Neural progenitor cell (in vitro differentiated cells): ENCODE measurements around the gene SMAP2.

ENCODE experiments used
- EZH2 ChIP-seq: fragments of 200-600 bp; sonication (generic); IDR thresholded peaks from 2 replicates; pipeline ENCODE4 v1.6.1; 2017; ENCODE audit warnings: antibody characterized with exemption, mild to moderate bottlenecking, moderate library complexity
- TF ChIP-seq, protein P1 (sequence below): fragments of 200-600 bp; sonication (generic); IDR thresholded peaks from 2 replicates; pipeline ENCODE4 v1.5.1; 2017; ENCODE audit warnings: antibody characterized with exemption, mild to moderate bottlenecking

DNA sequence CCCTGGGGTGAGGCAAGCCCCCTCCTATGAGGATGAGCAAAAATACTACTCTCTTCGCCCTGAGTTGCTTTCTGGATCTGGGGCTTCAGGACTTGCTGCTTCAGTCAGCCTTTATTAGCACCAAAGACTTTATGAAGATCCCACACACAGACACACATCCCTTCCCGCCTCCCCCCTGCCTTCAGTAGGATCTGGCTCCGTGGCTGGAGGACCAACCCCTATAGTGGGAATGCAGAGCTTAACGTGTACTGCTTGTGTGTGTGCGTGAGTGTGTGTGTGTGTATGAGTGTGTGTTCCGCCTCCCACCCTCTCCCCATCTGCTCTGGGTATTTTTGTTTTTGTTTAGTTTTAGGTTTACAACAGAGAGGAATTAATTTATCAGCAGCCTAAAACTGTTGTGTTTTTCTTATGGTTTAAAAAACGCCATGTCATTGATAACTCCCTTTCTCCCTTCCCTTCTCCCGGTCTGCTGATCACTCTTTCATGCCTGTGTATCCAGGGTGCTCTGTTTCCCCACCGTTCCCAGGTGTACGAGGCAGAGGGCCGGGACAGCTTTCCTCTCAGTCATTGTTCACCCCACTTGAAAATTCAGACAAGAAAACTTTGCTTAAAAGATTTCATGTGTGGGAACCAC is 49.2 kb downstream of the SMAP2 start:
- TF ChIP-seq, protein P1, sequence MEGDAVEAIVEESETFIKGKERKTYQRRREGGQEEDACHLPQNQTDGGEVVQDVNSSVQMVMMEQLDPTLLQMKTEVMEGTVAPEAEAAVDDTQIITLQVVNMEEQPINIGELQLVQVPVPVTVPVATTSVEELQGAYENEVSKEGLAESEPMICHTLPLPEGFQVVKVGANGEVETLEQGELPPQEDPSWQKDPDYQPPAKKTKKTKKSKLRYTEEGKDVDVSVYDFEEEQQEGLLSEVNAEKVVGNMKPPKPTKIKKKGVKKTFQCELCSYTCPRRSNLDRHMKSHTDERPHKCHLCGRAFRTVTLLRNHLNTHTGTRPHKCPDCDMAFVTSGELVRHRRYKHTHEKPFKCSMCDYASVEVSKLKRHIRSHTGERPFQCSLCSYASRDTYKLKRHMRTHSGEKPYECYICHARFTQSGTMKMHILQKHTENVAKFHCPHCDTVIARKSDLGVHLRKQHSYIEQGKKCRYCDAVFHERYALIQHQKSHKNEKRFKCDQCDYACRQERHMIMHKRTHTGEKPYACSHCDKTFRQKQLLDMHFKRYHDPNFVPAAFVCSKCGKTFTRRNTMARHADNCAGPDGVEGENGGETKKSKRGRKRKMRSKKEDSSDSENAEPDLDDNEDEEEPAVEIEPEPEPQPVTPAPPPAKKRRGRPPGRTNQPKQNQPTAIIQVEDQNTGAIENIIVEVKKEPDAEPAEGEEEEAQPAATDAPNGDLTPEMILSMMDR: no peak
- TF ChIP-seq EZH2: no peak
